ENCODE data around the gene RYR3.

DNA sequence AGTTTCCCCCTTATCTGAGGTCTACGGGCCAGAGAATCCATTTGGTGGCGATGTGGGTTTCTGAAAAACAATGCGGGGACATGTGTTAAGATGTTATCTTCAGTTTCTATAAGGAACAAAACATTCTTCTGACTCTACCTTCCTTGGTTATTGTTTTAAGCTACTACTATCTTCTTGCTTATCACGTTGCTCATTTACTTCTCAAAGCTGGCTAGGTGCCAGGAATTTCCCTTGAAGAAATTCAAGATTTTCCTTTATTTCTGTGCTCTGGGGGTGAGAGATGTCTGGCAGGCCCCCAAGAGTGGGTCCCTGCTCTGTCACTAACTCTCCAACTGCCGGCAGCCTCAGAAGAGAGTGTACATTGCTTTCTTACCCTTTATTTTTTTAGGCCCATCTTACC lies 119.8 kb downstream of the RYR3 start:
- TF ChIP-seq, protein P1, sequence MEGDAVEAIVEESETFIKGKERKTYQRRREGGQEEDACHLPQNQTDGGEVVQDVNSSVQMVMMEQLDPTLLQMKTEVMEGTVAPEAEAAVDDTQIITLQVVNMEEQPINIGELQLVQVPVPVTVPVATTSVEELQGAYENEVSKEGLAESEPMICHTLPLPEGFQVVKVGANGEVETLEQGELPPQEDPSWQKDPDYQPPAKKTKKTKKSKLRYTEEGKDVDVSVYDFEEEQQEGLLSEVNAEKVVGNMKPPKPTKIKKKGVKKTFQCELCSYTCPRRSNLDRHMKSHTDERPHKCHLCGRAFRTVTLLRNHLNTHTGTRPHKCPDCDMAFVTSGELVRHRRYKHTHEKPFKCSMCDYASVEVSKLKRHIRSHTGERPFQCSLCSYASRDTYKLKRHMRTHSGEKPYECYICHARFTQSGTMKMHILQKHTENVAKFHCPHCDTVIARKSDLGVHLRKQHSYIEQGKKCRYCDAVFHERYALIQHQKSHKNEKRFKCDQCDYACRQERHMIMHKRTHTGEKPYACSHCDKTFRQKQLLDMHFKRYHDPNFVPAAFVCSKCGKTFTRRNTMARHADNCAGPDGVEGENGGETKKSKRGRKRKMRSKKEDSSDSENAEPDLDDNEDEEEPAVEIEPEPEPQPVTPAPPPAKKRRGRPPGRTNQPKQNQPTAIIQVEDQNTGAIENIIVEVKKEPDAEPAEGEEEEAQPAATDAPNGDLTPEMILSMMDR (IDR thresholded peaks at IDR 0.05), result no peak
- TF ChIP-seq POLR2A (IDR thresholded peaks at IDR 0.05; ENCODE audit: low read depth), result no peak
- no peak for TF ChIP-seq POLR2AphosphoS5 (IDR thresholded peaks at IDR 0.05)
- TF ChIP-seq EP300 (IDR thresholded peaks at IDR 0.05), result no peak

Measured in esophagus muscularis mucosa (tissue), 4 donors.